ENCODE measurements around the gene INPP5E. TPM values are rescaled to one million over a fixed set of nuclear protein-coding genes. Genes with fewer than 3 reads are reported as not detected.
"Not testable (repeated sequence)": the region's sequence is repeated elsewhere in the genome, so short reads cannot be mapped to it uniquely, and the experiment has no call there.

INPP5E gene
- total and polyA plus RNA-seq, 3 donors from 2014 or later = 22.1 to 38.0 (median 32.2) TPM

DNA sequence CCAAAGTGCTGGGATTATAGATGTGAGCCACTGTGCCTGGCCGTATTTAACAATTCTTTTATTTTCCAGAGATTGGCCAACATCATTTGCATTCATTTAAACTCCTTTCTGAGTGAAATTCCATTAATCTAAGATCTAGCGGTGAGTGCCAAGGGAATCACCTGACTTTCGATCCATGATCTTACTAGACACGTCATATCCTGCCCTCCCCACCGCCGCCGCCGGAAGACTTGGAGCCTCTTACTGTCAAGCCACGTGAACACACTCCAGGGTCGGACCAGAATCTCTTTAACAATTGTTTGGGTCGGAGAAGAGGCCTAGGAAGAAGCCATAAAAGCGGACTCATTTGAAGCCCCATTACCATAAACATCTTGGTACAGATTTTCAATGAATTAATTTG is 12.9 kb downstream of the INPP5E start:
- intact Hi-C loops (cut with DNase I; ENCODE audit: low total_unique reads) = no loop called here
- no peaks in the 10 kb centered on the region for H3K4me1 ChIP-seq
- H3K36me3 ChIP-seq (ENCODE audit: low read depth, missing control alignments) = no peaks in the 10 kb centered on the region
- H3K27ac ChIP-seq = no peak overlapping the region
- DNase-seq = no peak
- no peak overlapping the region for H3K4me3 ChIP-seq
- WGBS, 2 donors = 89 to 96% methylated on average over 12 of the region's 12 CpGs
- no peaks in the 10 kb centered on the region for H3K27me3 ChIP-seq
- TF ChIP-seq POLR2A (IDR thresholded peaks at IDR 0.05) (no peak), CTCF (IDR thresholded peaks at IDR 0.05) (no peak)
- H3K9me3 ChIP-seq = no peaks in the 10 kb centered on the region

- H3K27ac ChIP-seq; H3K9me3 ChIP-seq; H3K4me1 ChIP-seq; DNase-seq; H3K27me3 ChIP-seq; H3K4me3 ChIP-seq; intact Hi-C loops (cut with DNase I; ENCODE audit: low total_unique reads); H3K36me3 ChIP-seq (ENCODE audit: low read depth, missing control alignments): not testable (repeated sequence)
- 82 to 86% methylated on average over 7 of the region's 7 CpGs for WGBS, 2 donors
Observed at GRCh38 chr9:136425367-136425766, 14.3 kb downstream of the INPP5E start.

DNA sequence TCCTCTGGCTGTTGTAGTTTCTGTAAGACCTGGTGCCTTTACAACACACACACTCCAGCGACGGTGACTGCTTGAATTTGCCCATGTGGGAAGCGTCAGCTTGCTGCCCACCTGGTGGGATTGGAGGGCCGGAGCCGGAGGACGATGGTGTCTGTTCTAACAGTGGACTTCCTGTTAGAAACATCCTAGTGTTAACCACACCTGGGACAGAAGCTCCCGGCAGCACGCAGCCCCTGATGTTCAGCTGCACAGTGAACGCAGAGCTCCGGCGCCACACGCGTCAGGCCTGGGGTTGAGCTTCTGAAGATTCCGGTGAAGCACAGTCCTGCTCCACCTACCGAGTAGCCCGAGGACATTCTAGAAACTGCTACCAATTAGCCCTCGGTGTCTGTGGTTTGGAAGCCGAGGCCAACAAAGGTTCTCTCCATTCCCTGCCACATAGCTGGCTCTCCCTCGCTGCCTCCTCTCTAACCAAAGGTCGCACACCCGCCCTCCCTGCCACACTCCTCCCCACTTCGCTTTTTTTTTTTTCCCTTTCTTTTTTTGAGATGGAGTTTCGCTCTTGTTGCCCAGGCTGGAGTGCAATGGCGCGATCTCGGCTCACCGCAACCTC is 14.8 kb downstream of the INPP5E start:
- WGBS, 2 donors = 87 to 91% methylated on average over 19 to 27 of the region's 27 CpGs
- H3K9me3 ChIP-seq = no peaks in the 10 kb centered on the region
- intact Hi-C loops (cut with DNase I; ENCODE audit: low total_unique reads) = no loop called here
- H3K4me3 ChIP-seq = no peak overlapping the region
- H3K4me1 ChIP-seq = no peaks in the 10 kb centered on the region
- TF ChIP-seq CTCF (IDR thresholded peaks at IDR 0.05) (no peak), POLR2A (IDR thresholded peaks at IDR 0.05) (no peak)
- DNase-seq = no peak
- no peak overlapping the region for H3K27ac ChIP-seq
- no peaks in the 10 kb centered on the region for H3K27me3 ChIP-seq
- no peaks in the 10 kb centered on the region for H3K36me3 ChIP-seq (ENCODE audit: low read depth, missing control alignments)

- intact Hi-C loops (cut with DNase I; ENCODE audit: low total_unique reads) = no loop called here
- no peak for TF ChIP-seq POLR2A (IDR thresholded peaks at IDR 0.05)
- no peak for TF ChIP-seq CTCF (IDR thresholded peaks at IDR 0.05)
- H3K27me3 ChIP-seq = no peaks in the 10 kb centered on the region
- WGBS, 2 donors = 88 to 92% methylated on average over 33 to 43 of the region's 43 CpGs
- H3K4me1 ChIP-seq = no peaks in the 10 kb centered on the region
- H3K4me3 ChIP-seq = no peak overlapping the region
- DNase-seq = no peak
- no peak overlapping the region for H3K27ac ChIP-seq
- H3K9me3 ChIP-seq = no peaks in the 10 kb centered on the region
- no peaks in the 10 kb centered on the region for H3K36me3 ChIP-seq (ENCODE audit: low read depth, missing control alignments)
Observed at GRCh38 chr9:136423432-136424146, 16.1 kb downstream of the INPP5E start.

DNA sequence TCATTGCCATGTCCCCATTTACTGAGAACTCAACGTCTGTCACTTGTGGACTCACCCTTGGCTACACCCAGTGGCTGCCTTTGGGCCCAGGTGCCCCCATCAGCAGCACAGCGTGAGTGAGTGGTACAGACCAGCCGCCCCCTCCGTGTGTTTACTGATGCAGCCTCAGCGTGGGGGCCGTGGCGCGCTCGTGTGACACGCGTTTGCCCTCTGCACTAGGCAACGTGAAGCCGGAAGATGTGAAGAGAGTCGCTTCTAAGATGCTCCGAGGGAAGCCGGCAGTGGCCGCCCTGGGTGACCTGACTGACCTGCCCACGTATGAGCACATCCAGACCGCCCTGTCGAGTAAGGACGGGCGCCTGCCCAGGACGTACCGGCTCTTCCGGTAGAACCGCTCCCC is 16.8 kb downstream of the INPP5E start:
- no peak overlapping the region for H3K4me3 ChIP-seq
- 94% methylated on average over 9 to 26 of the region's 26 CpGs for WGBS, 2 donors
- H3K36me3 ChIP-seq (ENCODE audit: low read depth, missing control alignments) = no peaks in the 10 kb centered on the region
- no peak for DNase-seq
- intact Hi-C loops (cut with DNase I; ENCODE audit: low total_unique reads) = no loop called here
- H3K4me1 ChIP-seq = no peaks in the 10 kb centered on the region
- no peak overlapping the region for H3K27ac ChIP-seq
- no peak for TF ChIP-seq CTCF (IDR thresholded peaks at IDR 0.05)
- TF ChIP-seq POLR2A (IDR thresholded peaks at IDR 0.05) = no peak
- H3K27me3 ChIP-seq = no peaks in the 10 kb centered on the region
- no peaks in the 10 kb centered on the region for H3K9me3 ChIP-seq
